ENCODE data around the gene MT1M. TPM values are rescaled to one million over a fixed set of nuclear protein-coding genes. Genes with fewer than 3 reads are reported as not detected.

MT1M gene
- total and polyA plus RNA-seq, 2 of the 4 experiments (the other 2 are of a cell fraction), result 0.10 TPM; not detected in 1

GRCh38 chr16:56633535-56633934, 1.1 kb downstream of the MT1M start:
- no peak overlapping the region for H2BK20ac ChIP-seq (ENCODE audit: low read depth, low read length)
- H2BK15ac ChIP-seq (ENCODE audit: low read depth, low read length), result no peak overlapping the region
- no peaks in the 10 kb centered on the region for H4K20me1 ChIP-seq (ENCODE audit: insufficient read depth, low read length)
- H3K9ac ChIP-seq (ENCODE audit: low read depth, low read length), result no peak overlapping the region
- dilution Hi-C loops (cut with HindIII; ENCODE audit: low sequenced_read_pairs, unreplicated experiment), result no loop called here
- no peaks in the 10 kb centered on the region for H3K79me1 ChIP-seq (ENCODE audit: low read depth in 1 of 2, low read length in 2 of 2)
- no peak overlapping the region for H3K27ac ChIP-seq (ENCODE audit: insufficient read depth, low read length)
- no peak overlapping the region for H4K5ac ChIP-seq (ENCODE audit: low read depth, low read length)
- TF ChIP-seq SMC3 (IDR thresholded peaks at IDR 0.05; ENCODE audit: low read depth, low read length), result no peak
- no peak for TF ChIP-seq MXI1 (IDR thresholded peaks at IDR 0.05; ENCODE audit: borderline replicate concordance, low read depth, low read length)
- TF ChIP-seq CEBPB (IDR thresholded peaks at IDR 0.05; ENCODE audit: low read depth, low read length), result no peak
- no peak for TF ChIP-seq MAZ (IDR thresholded peaks at IDR 0.05; ENCODE audit: borderline replicate concordance, low read depth, low read length)
- no peak for TF ChIP-seq POLR2A (IDR thresholded peaks at IDR 0.05; ENCODE audit: low read depth, low read length)
- no peak for TF ChIP-seq ELK1 (IDR thresholded peaks at IDR 0.05; ENCODE audit: borderline replicate concordance, low read depth, low read length)
- TF ChIP-seq, protein P1, sequence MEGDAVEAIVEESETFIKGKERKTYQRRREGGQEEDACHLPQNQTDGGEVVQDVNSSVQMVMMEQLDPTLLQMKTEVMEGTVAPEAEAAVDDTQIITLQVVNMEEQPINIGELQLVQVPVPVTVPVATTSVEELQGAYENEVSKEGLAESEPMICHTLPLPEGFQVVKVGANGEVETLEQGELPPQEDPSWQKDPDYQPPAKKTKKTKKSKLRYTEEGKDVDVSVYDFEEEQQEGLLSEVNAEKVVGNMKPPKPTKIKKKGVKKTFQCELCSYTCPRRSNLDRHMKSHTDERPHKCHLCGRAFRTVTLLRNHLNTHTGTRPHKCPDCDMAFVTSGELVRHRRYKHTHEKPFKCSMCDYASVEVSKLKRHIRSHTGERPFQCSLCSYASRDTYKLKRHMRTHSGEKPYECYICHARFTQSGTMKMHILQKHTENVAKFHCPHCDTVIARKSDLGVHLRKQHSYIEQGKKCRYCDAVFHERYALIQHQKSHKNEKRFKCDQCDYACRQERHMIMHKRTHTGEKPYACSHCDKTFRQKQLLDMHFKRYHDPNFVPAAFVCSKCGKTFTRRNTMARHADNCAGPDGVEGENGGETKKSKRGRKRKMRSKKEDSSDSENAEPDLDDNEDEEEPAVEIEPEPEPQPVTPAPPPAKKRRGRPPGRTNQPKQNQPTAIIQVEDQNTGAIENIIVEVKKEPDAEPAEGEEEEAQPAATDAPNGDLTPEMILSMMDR (conservative IDR thresholded peaks at IDR 0.05; ENCODE audit: low read depth, low read length), result no peak
- no peak for TF ChIP-seq RFX5 (IDR thresholded peaks at IDR 0.05; ENCODE audit: low read depth, low read length)
- TF ChIP-seq CHD1 (IDR thresholded peaks at IDR 0.05; ENCODE audit: low read depth, low read length), result no peak
- no peak for TF ChIP-seq MAFK (IDR thresholded peaks at IDR 0.05; ENCODE audit: low read depth, low read length)
- TF ChIP-seq NFE2L2 (IDR thresholded peaks at IDR 0.05; ENCODE audit: low read depth, low read length), result no peak
- TF ChIP-seq USF2 (IDR thresholded peaks at IDR 0.05; ENCODE audit: low read depth, low read length), result no peak
- no peak for TF ChIP-seq RCOR1 (IDR thresholded peaks at IDR 0.05; ENCODE audit: insufficient replicate concordance, low read length)
- TF ChIP-seq RAD21 (IDR thresholded peaks at IDR 0.05; ENCODE audit: low read length), result no peak
- TF ChIP-seq BHLHE40 (IDR thresholded peaks at IDR 0.05; ENCODE audit: low read depth, low read length), result no peak
- no peaks in the 10 kb centered on the region for H3K36me3 ChIP-seq (ENCODE audit: control insufficient read depth, insufficient read depth, low read length)
- DNase-seq (no peak), ATAC-seq (ENCODE audit: low read depth) (no peak)
- H3K4me1 ChIP-seq (ENCODE audit: control insufficient read depth, insufficient read depth, low read length), result no peaks in the 10 kb centered on the region; the same call in 1 of the 2 replicates
- no peak overlapping the region for H2BK5ac ChIP-seq (ENCODE audit: low read depth, low read length, poor library complexity, severe bottlenecking)
- POLR2A ChIA-PET (ENCODE audit: unreplicated experiment), result no interaction called here
- no peak overlapping the region for H4K8ac ChIP-seq (ENCODE audit: low read depth in 2 of 2, low read length in 2 of 2)
- no peak overlapping the region for H3K18ac ChIP-seq (ENCODE audit: low read depth, low read length)
- in situ Hi-C loops (cut with MboI; ENCODE audit: low sequenced_read_pairs), result no loop called here
- no peak overlapping the region for H3K4ac ChIP-seq (ENCODE audit: low read depth, low read length)
- intact Hi-C loops (cut with micrococcal nuclease), result no loop called here
- peaks cover 71% of the 10 kb centered on the region for H3K27me3 ChIP-seq (ENCODE audit: control insufficient read depth, insufficient read depth, low read length)
- no peak overlapping the region for H2BK120ac ChIP-seq (ENCODE audit: low read depth, low read length)
- CTCF ChIA-PET, result no interaction called here
- no peak overlapping the region for H3K14ac ChIP-seq (replicated peaks; ENCODE audit: low read depth, low read length)
- no peak overlapping the region for H3K56ac ChIP-seq (ENCODE audit: extremely low read depth, insufficient read depth, low read length)
- no peak overlapping the region for H2AK9ac ChIP-seq (replicated peaks; ENCODE audit: low read depth, low read length, poor library complexity)
- BruUV-seq (replicated peaks), result no TSS peak
- H3K4me3 ChIP-seq (ENCODE audit: insufficient read depth, low read depth, low read length), result no peak overlapping the region
- no peak overlapping the region for H2AFZ ChIP-seq (replicated peaks; ENCODE audit: low read length, poor library complexity)
- H2AK5ac ChIP-seq (ENCODE audit: low read depth, low read length), result no peak overlapping the region
- H3K23ac ChIP-seq (ENCODE audit: low read depth, low read length), result no peak overlapping the region
- peaks cover 2% of the 10 kb centered on the region; the same call in 1 of the 2 replicates for H3K9me3 ChIP-seq (ENCODE audit: control insufficient read depth, insufficient read depth, low read length)
- H4K91ac ChIP-seq (ENCODE audit: insufficient read depth, low read depth, low read length), result no peak overlapping the region
- WGBS, 2 experiments (ENCODE audit: extremely low coverage in 2 of 2, insufficient read length in 1 of 2), result 71% methylated on average over 3 of the region's 7 CpGs; no CpG with 5 or more reads in 1 of the 2 experiments
- no peak overlapping the region for H3K4me2 ChIP-seq (ENCODE audit: low read depth, low read length)
- no peaks in the 10 kb centered on the region for H3K9me1 ChIP-seq (ENCODE audit: insufficient read depth, low read length)
